ENCODE data around the gene UNC45B.
"Not testable (repeated sequence)": the region's sequence is repeated elsewhere in the genome, so short reads cannot be mapped to it uniquely, and the experiment has no call there.

Gene UNC45B

GRCh38 chr17:35147375-35147905 lies at the start of gene UNC45B:
UNC45B (plus strand) TSS chr17:35147817; CDS start chr17:35148264, 447 bp downstream.
- DNase-seq: no peak

GRCh38 chr17:35099908-35100307 lies 47.7 kb upstream of the UNC45B start:
- no peak for DNase-seq

GRCh38 chr17:35101036-35101435 lies 46.6 kb upstream of the UNC45B start:
- no peak for DNase-seq

GRCh38 chr17:35101725-35102124 lies 45.9 kb upstream of the UNC45B start:
- no peak for DNase-seq

- DNase-seq: no peak
These were observed 44.3 kb upstream of the UNC45B start for GRCh38 chr17:35103271-35103670.

GRCh38 chr17:35104844-35105450 lies 42.7 kb upstream of the UNC45B start:
- DNase-seq: no peak

GRCh38 chr17:35110791-35111190 lies 36.8 kb upstream of the UNC45B start:
- DNase-seq: not testable (repeated sequence)

GRCh38 chr17:35116845-35117244 lies 30.8 kb upstream of the UNC45B start:
- DNase-seq: no peak

GRCh38 chr17:35117984-35118383 lies 29.6 kb upstream of the UNC45B start:
- no peak for DNase-seq

- DNase-seq: peak; percentile 60
These were observed 28.0 kb upstream of the UNC45B start, which contains the start of gene RAD51D for GRCh38 chr17:35119370-35120165. RAD51D (minus strand) TSS chr17:35119860; CDS start chr17:35119613, 247 bp downstream.

- DNase-seq: no peak
These were observed 26.3 kb upstream of the UNC45B start, which contains the start of gene FNDC8 for GRCh38 chr17:35121315-35121714. FNDC8 (plus strand) TSS chr17:35121615; CDS start chr17:35121694, 79 bp downstream.

- no peak for DNase-seq
These were observed 19.7 kb upstream of the UNC45B start for GRCh38 chr17:35127751-35128514.

GRCh38 chr17:35129154-35129972 lies 18.3 kb upstream of the UNC45B start:
- no peak for DNase-seq

- no peak for DNase-seq
These were observed 17.7 kb upstream of the UNC45B start for GRCh38 chr17:35129973-35130351.

- DNase-seq: no peak
These were observed 17.2 kb upstream of the UNC45B start for GRCh38 chr17:35130392-35130791.

- DNase-seq: no peak
These were observed 15.5 kb upstream of the UNC45B start for GRCh38 chr17:35132099-35132498.

- no peak for DNase-seq
These were observed 14.6 kb upstream of the UNC45B start for GRCh38 chr17:35132816-35133550.

GRCh38 chr17:35135322-35135721 lies 12.3 kb upstream of the UNC45B start:
- DNase-seq: no peak

- DNase-seq: no peak
These were observed 9.4 kb upstream of the UNC45B start for GRCh38 chr17:35138218-35138617.

GRCh38 chr17:35141681-35142466 lies 5.7 kb upstream of the UNC45B start, which contains the start of gene NLE1:
NLE1 (minus strand) TSS chr17:35142303; CDS start chr17:35142275, 28 bp downstream.
- peak; percentile 81 for DNase-seq

GRCh38 chr17:35142467-35142796 lies 5.2 kb upstream of the UNC45B start:
- DNase-seq: no peak

Data from NK-92 treated with Interleukin-12 subunit alpha and Interleukin-12 subunit beta, amount 100 ng/mL, for 24 hours (cell line).